ENCODE data around the gene VRTN. TPM values are rescaled to one million over a fixed set of nuclear protein-coding genes. Genes with fewer than 3 reads are reported as not detected.

VRTN gene
- polyA plus RNA-seq, 4 donors, result 0.03 TPM; not detected in 3

- DNase-seq (ENCODE audit: low read depth in 4 of 4, low spot score in 3 of 4), result no peak
Measured at GRCh38 chr14:74392616-74393570, 44.6 kb downstream of the VRTN start.

DNA sequence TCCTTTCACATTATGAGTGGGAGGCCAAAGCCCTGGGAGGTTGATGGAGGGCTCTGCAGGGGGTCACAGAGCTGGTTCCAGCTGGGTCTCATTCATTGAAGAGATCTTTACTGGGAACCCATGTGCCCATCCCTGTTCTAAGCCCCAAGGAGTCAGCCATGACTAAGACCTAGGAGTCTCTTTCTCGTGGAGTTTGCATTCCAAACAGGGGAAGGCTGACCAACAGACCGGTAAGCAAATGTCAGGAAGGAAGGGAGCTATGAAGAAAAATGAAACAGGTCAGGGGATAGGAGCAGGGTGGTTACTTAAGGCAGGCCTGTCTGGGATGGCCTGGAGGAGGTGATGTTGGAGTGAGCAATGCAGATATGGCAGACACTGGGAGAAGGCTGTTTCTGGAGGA, 46.3 kb downstream of the VRTN start:
- DNase-seq (ENCODE audit: low read depth in 4 of 4, low spot score in 3 of 4), result no peak

DNA sequence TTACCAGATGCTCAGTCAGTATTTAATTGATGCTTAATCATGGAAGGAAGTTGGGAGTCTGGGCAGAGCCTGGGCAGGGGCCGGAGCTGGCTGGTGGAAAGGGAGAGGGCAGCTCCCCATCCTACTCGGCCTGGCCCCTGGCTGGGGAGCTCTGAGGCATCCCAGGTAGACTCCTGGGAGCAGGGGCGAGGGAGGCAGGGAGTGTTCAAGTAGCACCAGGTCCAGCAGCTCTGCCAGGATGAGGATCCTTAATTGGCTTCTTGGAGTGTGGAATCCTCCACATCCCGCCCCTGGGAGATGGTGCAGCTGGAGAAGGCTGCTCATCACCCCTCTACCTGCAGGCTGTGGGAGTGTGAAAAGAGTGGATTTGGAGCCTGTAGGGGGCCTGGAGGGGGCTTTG, 46.8 kb downstream of the VRTN start:
- no peak for DNase-seq (ENCODE audit: low read depth in 4 of 4, low spot score in 3 of 4)

GRCh38 chr14:74400031-74400685, 51.9 kb downstream of the VRTN start:
- no peak for DNase-seq (ENCODE audit: low read depth in 4 of 4, low spot score in 3 of 4)

- no peak for DNase-seq (ENCODE audit: low read depth in 4 of 4, low spot score in 3 of 4)
Measured at GRCh38 chr14:74400919-74401503, 52.7 kb downstream of the VRTN start.

DNA sequence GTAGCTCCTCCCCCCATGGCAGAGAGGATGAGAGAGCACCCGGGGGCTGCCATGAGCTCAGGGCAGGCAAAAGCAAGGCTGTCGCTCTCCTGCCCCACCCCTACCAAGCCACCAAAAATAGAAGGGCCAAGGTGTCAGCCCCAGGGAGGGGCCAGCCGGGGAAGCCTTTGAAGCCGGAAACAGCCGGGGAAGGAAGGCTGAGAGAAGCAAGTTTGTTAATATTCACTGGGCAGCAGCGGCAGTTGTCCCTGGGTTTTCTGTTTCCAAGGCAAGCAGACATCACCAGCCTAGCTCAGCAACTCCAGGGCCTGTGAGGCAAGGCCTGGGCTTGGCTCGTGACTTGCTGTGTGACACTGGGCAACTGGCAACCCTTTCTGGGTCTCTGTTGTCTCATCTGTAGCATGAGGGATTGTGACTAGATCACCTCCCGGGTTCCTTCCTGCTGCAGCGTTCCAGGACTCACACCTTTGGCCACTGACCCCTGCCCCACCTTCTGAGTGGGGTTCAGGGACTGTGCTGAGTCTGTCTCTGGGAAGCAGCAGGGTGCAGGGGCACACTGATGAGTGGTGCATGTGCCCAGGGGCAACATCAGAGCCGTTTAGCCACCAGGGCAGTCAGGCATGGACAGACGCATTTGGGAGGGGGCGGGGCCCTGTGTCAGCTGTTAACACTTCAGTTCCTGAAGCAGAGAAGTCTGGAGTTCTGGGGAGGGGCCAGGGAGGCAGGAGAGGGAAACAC, 53.4 kb downstream of the VRTN start:
- DNase-seq (ENCODE audit: low read depth in 4 of 4, low spot score in 3 of 4), result no peak

DNA sequence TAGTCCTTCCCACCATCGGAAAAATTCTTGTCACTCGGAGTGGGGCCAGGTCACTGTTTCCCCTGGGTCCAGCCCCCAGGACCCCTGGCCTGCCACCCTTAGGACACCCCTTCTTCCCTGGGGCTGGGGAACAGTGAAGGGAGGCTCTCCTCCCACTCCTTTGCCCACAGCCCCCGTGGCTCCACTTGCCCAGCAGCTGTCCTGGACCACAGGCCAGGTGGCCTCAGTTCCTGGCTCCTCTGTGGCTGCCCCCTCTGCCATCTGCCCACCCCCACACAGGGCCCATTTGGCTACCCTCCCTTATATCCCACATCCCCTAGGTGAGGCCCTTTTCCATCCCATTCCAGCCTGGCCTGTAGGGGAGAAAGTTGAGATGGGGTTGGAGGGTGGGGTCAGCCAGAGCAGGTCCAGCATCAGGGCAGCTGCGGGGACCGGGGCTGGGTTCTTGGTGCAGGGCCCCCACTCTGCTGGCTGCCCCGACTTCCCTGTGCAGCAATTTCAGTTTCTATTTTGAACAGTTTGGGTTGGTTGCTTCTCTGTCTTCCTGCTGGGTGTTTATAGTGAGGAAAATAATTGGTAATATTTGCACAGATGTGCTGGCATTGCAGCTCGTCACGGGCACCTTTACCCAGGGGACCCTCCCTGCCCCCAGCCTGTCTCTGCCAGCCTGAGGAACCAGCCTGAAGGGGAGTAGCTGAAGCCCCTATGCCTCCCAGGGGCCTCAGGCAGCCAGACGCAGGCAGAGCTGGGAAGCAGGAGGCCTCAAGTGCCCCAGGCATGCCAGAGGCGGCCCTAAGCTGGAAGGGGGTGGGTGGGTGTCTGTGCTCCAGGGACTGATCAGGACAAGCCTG, 54.4 kb downstream of the VRTN start:
- no peak for DNase-seq (ENCODE audit: low read depth in 4 of 4, low spot score in 3 of 4)

GRCh38 chr14:74403619-74404417, 55.5 kb downstream of the VRTN start:
- DNase-seq (ENCODE audit: low read depth in 4 of 4, low spot score in 3 of 4), result no peak

GRCh38 chr14:74404435-74404834, 56.2 kb downstream of the VRTN start:
- DNase-seq (ENCODE audit: low read depth in 4 of 4, low spot score in 3 of 4), result no peak

- no peak for DNase-seq (ENCODE audit: low read depth in 4 of 4, low spot score in 3 of 4)
Measured at GRCh38 chr14:74405663-74406062, 57.4 kb downstream of the VRTN start.

DNA sequence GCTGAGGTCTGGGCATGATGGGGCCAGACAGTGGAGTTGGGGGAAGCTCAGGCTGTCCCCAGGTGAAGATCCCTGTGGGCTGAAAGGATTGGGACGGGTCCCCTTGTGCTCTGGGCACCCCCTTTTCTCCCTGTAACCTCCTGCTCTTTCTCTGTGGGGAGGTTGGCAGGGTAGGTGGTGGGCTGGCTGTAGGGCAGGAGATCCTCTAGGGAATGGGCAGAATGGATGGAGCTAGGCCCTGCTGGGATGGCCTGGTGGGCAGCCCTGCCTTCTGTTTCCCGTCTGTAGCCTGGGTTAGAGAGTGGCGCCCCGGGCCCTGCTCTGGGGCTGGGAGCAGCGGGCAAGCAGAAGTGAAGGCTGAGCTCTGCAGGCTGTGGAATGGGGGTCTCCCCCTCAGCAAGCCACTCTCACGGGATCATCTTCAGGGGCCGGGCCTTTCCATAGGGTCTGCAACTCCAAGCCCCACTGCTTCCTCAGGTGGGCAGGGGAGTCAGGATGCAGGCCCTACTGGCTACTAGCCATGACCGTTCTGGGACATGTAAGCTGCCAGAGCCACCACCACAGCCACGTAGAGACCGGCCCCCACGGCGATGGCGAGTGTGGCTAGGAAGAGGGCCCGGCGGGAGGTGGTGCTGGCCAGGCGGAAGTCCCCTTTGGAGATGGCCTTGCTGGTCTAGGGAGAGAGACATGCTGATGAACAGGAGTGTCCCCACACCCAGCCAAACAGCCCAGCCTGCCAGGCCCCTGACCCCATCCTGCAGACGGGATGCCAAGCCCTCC, 58.9 kb downstream of the VRTN start:
- DNase-seq (ENCODE audit: low read depth in 4 of 4, low spot score in 3 of 4), result no peak

DNA sequence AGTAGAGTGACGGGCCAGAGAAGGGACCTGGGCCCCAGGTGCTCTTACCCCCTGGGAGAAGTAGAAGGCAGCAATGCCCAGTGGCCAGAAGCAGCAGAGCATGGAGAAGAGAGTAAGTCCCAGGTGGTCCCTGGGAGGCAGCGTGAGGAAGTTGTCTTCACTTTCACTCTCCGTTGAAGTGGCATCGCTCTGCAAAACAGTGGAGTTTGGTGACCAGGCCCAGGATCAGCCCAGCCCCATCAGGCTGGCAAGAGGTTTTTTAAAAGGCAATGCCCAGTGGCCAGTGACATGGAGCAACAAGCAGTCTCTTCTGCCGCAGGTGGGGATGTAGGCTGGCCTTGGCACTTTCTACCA, 59.5 kb downstream of the VRTN start:
- no peak for DNase-seq (ENCODE audit: low read depth in 4 of 4, low spot score in 3 of 4)

DNA sequence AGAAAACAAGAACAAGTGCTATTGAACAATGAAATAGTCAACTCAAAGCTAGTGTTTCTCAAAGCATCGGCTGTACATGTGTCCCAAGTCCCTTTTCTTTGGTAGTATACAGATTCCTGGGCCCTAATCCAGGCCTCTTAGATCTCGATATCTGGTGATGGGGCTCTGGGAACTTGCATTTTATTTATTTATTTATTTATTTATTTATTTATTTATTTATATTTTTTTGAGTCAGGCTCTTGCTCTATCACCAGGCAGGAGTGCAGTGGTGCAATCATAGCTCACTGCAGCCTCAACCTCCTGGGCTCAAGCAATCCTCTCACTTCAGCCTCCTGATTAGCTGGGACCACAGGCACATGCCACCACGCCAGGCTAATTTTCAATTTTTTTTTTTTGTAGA, 60.6 kb downstream of the VRTN start:
- no peak for DNase-seq (ENCODE audit: low read depth in 4 of 4, low spot score in 3 of 4)

- no peak for DNase-seq (ENCODE audit: low read depth in 4 of 4, low spot score in 3 of 4)
Measured at GRCh38 chr14:74409441-74409840, 61.2 kb downstream of the VRTN start.

All from right renal pelvis (tissue), 4 donors.